Liver (tissue), 9 donors: Measurements from ENCODE around the gene MSGN1. TPM values are rescaled to one million over a fixed set of nuclear protein-coding genes. Genes with fewer than 3 reads are reported as not detected.

Source experiments
- DNase-seq: peaks from one replicate; pipeline ENCODE4 v3.0.0-alpha.2; 2017; ENCODE audit warnings: low spot score
- H3K27ac ChIP-seq, 2 donors: one replicate each; pipeline ENCODE4 v1.7.0; 2013; ENCODE audit warnings: inconsistent platforms in 2 of 2, low read length in 2 of 2, control low read depth in 1 of 2, low read depth in 1 of 2, mild to moderate bottlenecking in 1 of 2
- H3K27me3 ChIP-seq, 4 donors: one replicate each; pipeline versions ENCODE4 v1.6.1 to v1.7.0; 2013; ENCODE audit warnings: low read length in 3 of 4, inconsistent platforms in 1 of 4, mild to moderate bottlenecking in 1 of 4, moderate library complexity in 1 of 4; ENCODE audit not compliant: control insufficient read depth in 4 of 4, insufficient read depth in 4 of 4
- H3K36me3 ChIP-seq, 4 donors: one replicate each; pipeline versions ENCODE4 v1.6.1 to v1.7.0; 2013; ENCODE audit warnings: low read length in 3 of 4, mild to moderate bottlenecking in 3 of 4, low read depth in 1 of 4, moderate library complexity in 1 of 4; ENCODE audit not compliant: control insufficient read depth in 4 of 4, insufficient read depth in 3 of 4
- H3K4me1 ChIP-seq, 4 donors: one replicate each; pipeline versions ENCODE4 v1.6.1 to v1.7.0; 2013; ENCODE audit warnings: low read length in 3 of 4, mild to moderate bottlenecking in 3 of 4, moderate library complexity in 1 of 4; ENCODE audit not compliant: control insufficient read depth in 4 of 4, insufficient read depth in 4 of 4
- H3K4me3 ChIP-seq, 3 donors: one replicate each; pipeline versions ENCODE4 v1.6.1 to v1.7.0; 2013; ENCODE audit warnings: low read length in 3 of 3, control low read depth in 1 of 3, low read depth in 1 of 3, mild to moderate bottlenecking in 1 of 3
- H3K9ac ChIP-seq, 2 donors: one replicate each; pipeline ENCODE4 v1.7.0; 2013; ENCODE audit warnings: low read length in 2 of 2, mild to moderate bottlenecking in 2 of 2, moderate library complexity in 2 of 2, control low read depth in 1 of 2, low read depth in 1 of 2
- H3K9me3 ChIP-seq, 4 donors: one replicate each; pipeline versions ENCODE4 v1.6.1 to v1.7.0; 2013; ENCODE audit warnings: low read length in 3 of 4; ENCODE audit not compliant: control insufficient read depth in 4 of 4
- EGR1 ChIP-seq, 2 donors: IDR thresholded peaks; 2 replicates each; pipeline ENCODE4 v1.6.1; 2016 to 2018; ENCODE audit warnings: antibody characterized with exemption in 2 of 2, low read depth in 2 of 2
- FOXA1 ChIP-seq: IDR thresholded peaks from 2 replicates; pipeline ENCODE4 v1.6.1; 2016; ENCODE audit warnings: antibody characterized with exemption
- FOXA2 ChIP-seq: IDR thresholded peaks from 2 replicates; pipeline ENCODE4 v1.6.1; 2016; ENCODE audit warnings: antibody characterized with exemption
- GABPA ChIP-seq, 2 donors: IDR thresholded peaks in 1 of 2; conservative IDR thresholded peaks in 1 of 2; 2 replicates each; pipeline ENCODE4 v1.6.1; 2016; ENCODE audit warnings: antibody characterized with exemption in 2 of 2, mild to moderate bottlenecking in 1 of 2, moderate library complexity in 1 of 2
- HNF4A ChIP-seq, 2 donors: conservative IDR thresholded peaks; 2 replicates each; pipeline ENCODE4 v1.6.1; 2016; ENCODE audit warnings: antibody characterized with exemption in 2 of 2, mild to moderate bottlenecking in 2 of 2
- HNF4G ChIP-seq: IDR thresholded peaks from 2 replicates; pipeline ENCODE4 v1.6.1; 2016; ENCODE audit warnings: antibody characterized with exemption
- JUND ChIP-seq, 2 donors: IDR thresholded peaks; 2 replicates each; pipeline ENCODE4 v1.6.1; 2016; ENCODE audit warnings: antibody characterized with exemption in 2 of 2
- NR2F2 ChIP-seq: IDR thresholded peaks from 2 replicates; pipeline ENCODE4 v1.6.1; 2016; ENCODE audit warnings: antibody characterized with exemption
- RAD21 ChIP-seq, 2 donors: IDR thresholded peaks; 2 replicates each; pipeline ENCODE4 v1.6.1; 2016; ENCODE audit warnings: antibody characterized with exemption in 2 of 2, mild to moderate bottlenecking in 2 of 2
- RXRA ChIP-seq, 2 donors: IDR thresholded peaks; 2 replicates each; pipeline ENCODE4 v1.6.1; 2017 to 2018; ENCODE audit warnings: antibody characterized with exemption in 2 of 2, mild to moderate bottlenecking in 1 of 2
- SP1 ChIP-seq: IDR thresholded peaks from 2 replicates; pipeline ENCODE4 v1.6.1; 2018; ENCODE audit warnings: antibody characterized with exemption, mild to moderate bottlenecking
- TAF1 ChIP-seq: conservative IDR thresholded peaks from 2 replicates; pipeline ENCODE4 v1.6.1; 2016; ENCODE audit warnings: antibody characterized with exemption, mild to moderate bottlenecking
- YY1 ChIP-seq: IDR thresholded peaks from 2 replicates; pipeline ENCODE4 v1.6.1; 2016; ENCODE audit warnings: antibody characterized with exemption, mild to moderate bottlenecking
- WGBS: extraction: QIAGEN DNeasy Blood & Tissue Kit; methylation state at CpG from one replicate; pipeline ENCODE4 v1.1.7; 2013; 5-methylcytosine and 5-hydroxymethylcytosine counted together
- polyA plus RNA-seq, 2 donors: library from polyadenylated mRNA; stranded (reverse) in 1 of 2; unstranded in 1 of 2; fragments of 200-250 nt in 1 of 2; fragments of >200 nt in 1 of 2; fragmentation: Nextera tagmentation in 1 of 2; extraction: Ambion mirVana in 1 of 2; gene quantifications; one replicate each; pipeline versions ENCODE4 v1.2.1 to v1.2.3, GENCODE V29; 2013 to 2015
- total RNA-seq, 2 donors: library from RNA; depleted of rRNA; stranded (reverse); fragments of >200 nt; gene quantifications; one replicate each; pipeline ENCODE4 v1.2.3, GENCODE V29; 2014
- TF ChIP-seq, protein P1 (sequence below): IDR thresholded peaks from 2 replicates; pipeline ENCODE4 v1.6.1; 2016; ENCODE audit warnings: antibody characterized with exemption
- TF ChIP-seq, protein P2 (sequence below): IDR thresholded peaks from 2 replicates; pipeline ENCODE4 v1.6.1; 2016; ENCODE audit warnings: antibody characterized with exemption
- TF ChIP-seq, protein P3 (sequence below): IDR thresholded peaks from 2 replicates; pipeline ENCODE4 v1.6.1; 2016; ENCODE audit warnings: antibody characterized with exemption
- TF ChIP-seq, protein P4 (sequence below): fragments of 150-350 bp; IDR thresholded peaks from 2 replicates; pipeline ENCODE4 v1.5.1; 2017; ENCODE audit warnings: improper control_type of control experiment, low read depth, low read length; ENCODE audit not compliant: missing input control
- TF ChIP-seq, protein P5 (sequence below): IDR thresholded peaks from 2 replicates; pipeline ENCODE4 v1.6.1; 2016; ENCODE audit warnings: antibody characterized with exemption, mild to moderate bottlenecking
- donor health status: healthy.
- donor health status: healthy.
- donor health status: healthy.
- donor health status: healthy.
- donor health status: healthy.

The MSGN1 gene
- total and polyA plus RNA-seq, 4 donors: not detected

DNA sequence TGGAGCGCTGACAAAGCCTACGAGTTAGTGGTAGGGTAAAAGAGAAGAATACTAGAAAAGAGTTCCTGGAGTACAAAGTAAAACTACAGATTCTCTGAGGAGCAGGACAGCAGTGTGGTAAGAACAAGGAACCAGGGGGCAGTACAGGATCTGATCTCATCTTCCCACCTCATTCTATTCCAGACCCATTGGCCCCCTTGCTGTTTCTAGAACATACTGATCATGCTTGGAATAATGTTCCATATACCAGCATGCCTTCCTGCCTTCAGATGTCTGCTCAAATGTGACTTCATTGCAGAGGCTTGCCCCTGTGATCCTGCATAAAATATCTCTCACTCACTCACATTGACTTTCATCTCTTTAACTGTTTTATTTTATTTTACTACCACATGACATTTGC is 19.3 kb downstream of the MSGN1 start (continued):
- TF ChIP-seq JUND (IDR thresholded peaks at IDR 0.05) (no peak), HNF4G (no peak)

DNA sequence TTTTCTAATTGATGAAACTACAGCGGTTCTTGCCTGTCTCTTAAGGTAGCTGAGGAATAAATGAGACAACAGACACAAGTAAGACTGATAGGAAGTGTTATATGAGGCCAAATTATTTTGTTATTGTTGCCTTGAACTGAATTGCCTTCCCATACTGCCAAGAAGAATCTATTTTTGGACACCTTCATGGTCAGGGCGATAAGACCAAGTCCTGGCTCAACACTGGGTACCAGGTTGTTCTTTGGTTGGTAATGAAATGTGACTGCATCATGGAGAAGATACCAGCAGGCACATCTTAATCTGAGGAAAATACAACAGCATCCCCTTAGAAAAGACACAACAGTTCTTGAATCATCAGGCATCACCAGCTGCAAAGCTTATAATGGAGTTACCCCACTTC is 23.7 kb downstream of the MSGN1 start:
- Histone ChIP-seq H3K9me3 (no peaks in the 10 kb centered on the region), H3K36me3 (no peaks in the 10 kb centered on the region), H3K4me1 (no peaks in the 10 kb centered on the region), H3K27me3 (peaks cover 0 to 3% (median 0%) of the 10 kb centered on the region in 4 donors), H3K9ac (no peak overlapping the region), H3K4me3 (no peak overlapping the region), H3K27ac (no peak overlapping the region)
- WGBS: 80% methylated on average over 2 of the region's 2 CpGs
- no peak for DNase-seq
- TF ChIP-seq FOXA2 (no peak), SP1 (no peak), FOXA1 (no peak), HNF4G (no peak), TAF1 (no peak), EGR1 (IDR thresholded peaks at IDR 0.05; ENCODE audit: low read depth in 2 of 2) (no peak), RXRA (IDR thresholded peaks at IDR 0.05) (no peak), YY1 (no peak), NR2F2 (no peak), HNF4A (conservative IDR thresholded peaks at IDR 0.05) (no peak), JUND (IDR thresholded peaks at IDR 0.05) (no peak), RAD21 (IDR thresholded peaks at IDR 0.05) (no peak), GABPA (IDR thresholded peaks at IDR 0.05 in 1 of 2, conservative IDR thresholded peaks at IDR 0.05 in 1 of 2) (no peak)
- TF ChIP-seq, protein P1, sequence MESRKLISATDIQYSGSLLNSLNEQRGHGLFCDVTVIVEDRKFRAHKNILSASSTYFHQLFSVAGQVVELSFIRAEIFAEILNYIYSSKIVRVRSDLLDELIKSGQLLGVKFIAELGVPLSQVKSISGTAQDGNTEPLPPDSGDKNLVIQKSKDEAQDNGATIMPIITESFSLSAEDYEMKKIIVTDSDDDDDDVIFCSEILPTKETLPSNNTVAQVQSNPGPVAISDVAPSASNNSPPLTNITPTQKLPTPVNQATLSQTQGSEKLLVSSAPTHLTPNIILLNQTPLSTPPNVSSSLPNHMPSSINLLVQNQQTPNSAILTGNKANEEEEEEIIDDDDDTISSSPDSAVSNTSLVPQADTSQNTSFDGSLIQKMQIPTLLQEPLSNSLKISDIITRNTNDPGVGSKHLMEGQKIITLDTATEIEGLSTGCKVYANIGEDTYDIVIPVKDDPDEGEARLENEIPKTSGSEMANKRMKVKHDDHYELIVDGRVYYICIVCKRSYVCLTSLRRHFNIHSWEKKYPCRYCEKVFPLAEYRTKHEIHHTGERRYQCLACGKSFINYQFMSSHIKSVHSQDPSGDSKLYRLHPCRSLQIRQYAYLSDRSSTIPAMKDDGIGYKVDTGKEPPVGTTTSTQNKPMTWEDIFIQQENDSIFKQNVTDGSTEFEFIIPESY: no peak
- TF ChIP-seq, protein P2, sequence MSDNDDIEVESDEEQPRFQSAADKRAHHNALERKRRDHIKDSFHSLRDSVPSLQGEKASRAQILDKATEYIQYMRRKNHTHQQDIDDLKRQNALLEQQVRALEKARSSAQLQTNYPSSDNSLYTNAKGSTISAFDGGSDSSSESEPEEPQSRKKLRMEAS: no peak
- TF ChIP-seq, protein P3, sequence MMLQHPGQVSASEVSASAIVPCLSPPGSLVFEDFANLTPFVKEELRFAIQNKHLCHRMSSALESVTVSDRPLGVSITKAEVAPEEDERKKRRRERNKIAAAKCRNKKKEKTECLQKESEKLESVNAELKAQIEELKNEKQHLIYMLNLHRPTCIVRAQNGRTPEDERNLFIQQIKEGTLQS: no peak
- TF ChIP-seq, protein P4, sequence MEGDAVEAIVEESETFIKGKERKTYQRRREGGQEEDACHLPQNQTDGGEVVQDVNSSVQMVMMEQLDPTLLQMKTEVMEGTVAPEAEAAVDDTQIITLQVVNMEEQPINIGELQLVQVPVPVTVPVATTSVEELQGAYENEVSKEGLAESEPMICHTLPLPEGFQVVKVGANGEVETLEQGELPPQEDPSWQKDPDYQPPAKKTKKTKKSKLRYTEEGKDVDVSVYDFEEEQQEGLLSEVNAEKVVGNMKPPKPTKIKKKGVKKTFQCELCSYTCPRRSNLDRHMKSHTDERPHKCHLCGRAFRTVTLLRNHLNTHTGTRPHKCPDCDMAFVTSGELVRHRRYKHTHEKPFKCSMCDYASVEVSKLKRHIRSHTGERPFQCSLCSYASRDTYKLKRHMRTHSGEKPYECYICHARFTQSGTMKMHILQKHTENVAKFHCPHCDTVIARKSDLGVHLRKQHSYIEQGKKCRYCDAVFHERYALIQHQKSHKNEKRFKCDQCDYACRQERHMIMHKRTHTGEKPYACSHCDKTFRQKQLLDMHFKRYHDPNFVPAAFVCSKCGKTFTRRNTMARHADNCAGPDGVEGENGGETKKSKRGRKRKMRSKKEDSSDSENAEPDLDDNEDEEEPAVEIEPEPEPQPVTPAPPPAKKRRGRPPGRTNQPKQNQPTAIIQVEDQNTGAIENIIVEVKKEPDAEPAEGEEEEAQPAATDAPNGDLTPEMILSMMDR: no peak
- TF ChIP-seq, protein P5, sequence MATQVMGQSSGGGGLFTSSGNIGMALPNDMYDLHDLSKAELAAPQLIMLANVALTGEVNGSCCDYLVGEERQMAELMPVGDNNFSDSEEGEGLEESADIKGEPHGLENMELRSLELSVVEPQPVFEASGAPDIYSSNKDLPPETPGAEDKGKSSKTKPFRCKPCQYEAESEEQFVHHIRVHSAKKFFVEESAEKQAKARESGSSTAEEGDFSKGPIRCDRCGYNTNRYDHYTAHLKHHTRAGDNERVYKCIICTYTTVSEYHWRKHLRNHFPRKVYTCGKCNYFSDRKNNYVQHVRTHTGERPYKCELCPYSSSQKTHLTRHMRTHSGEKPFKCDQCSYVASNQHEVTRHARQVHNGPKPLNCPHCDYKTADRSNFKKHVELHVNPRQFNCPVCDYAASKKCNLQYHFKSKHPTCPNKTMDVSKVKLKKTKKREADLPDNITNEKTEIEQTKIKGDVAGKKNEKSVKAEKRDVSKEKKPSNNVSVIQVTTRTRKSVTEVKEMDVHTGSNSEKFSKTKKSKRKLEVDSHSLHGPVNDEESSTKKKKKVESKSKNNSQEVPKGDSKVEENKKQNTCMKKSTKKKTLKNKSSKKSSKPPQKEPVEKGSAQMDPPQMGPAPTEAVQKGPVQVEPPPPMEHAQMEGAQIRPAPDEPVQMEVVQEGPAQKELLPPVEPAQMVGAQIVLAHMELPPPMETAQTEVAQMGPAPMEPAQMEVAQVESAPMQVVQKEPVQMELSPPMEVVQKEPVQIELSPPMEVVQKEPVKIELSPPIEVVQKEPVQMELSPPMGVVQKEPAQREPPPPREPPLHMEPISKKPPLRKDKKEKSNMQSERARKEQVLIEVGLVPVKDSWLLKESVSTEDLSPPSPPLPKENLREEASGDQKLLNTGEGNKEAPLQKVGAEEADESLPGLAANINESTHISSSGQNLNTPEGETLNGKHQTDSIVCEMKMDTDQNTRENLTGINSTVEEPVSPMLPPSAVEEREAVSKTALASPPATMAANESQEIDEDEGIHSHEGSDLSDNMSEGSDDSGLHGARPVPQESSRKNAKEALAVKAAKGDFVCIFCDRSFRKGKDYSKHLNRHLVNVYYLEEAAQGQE: no peak
